Heart left ventricle (tissue), 13 donors: Measurements from ENCODE around the gene SLC38A5.

Experiments used
- POLR2A ChIP-seq, 2 donors: fragments of 450-650 bp; IDR thresholded peaks; one replicate each; pipeline ENCODE4 v1.6.1; 2017; ENCODE audit warnings: antibody characterized with exemption in 2 of 2, mild to moderate bottlenecking in 2 of 2, moderate library complexity in 2 of 2
- TF ChIP-seq, protein P1 (sequence below), 12 donors: fragments of 200-600 bp; sonication (generic) in 4 of 12; IDR thresholded peaks; one replicate each; pipeline versions ENCODE4 v1.5.0 to v1.8.0; 2018 to 2022; ENCODE audit warnings: antibody characterized with exemption in 12 of 12, mild to moderate bottlenecking in 5 of 12
- donor health status: ischemic (EF 13 %, LVEDD 7.1; RV severe dilation, severe dysfunction).
- donor health status: DM: no; HTN: yes; CAD: no.
- donor health status: DM: no; HTN: no; CAD: no.
- donor health status: ischemic (EF 25% LVEDD 6.9; RV normal size, moderate dysfunction).
- donor health status: ischemic (EF 25% LVEDD 5.7; RV mildly dilated, moderate dysfunction).
- donor health status: ischemic (EF 35%, LVEDD 5.7; RV mildly dilated, moderate dysfunction).
- donor health status: nonischemic (EF 11% LVEDD 7.7; RV severe dilation, severe dysfunction).
- donor health status: DM: yes; HTN: yes; CAD: no.
- donor health status: PGD.
- donor health status: ischemic (EF 29% LVEDD 5.4; RV normal size, mild dysfunction).
- donor health status: nonischemic (EF 23%, LVEDD 6.1; RV moderate dilation, normal function).

DNA sequence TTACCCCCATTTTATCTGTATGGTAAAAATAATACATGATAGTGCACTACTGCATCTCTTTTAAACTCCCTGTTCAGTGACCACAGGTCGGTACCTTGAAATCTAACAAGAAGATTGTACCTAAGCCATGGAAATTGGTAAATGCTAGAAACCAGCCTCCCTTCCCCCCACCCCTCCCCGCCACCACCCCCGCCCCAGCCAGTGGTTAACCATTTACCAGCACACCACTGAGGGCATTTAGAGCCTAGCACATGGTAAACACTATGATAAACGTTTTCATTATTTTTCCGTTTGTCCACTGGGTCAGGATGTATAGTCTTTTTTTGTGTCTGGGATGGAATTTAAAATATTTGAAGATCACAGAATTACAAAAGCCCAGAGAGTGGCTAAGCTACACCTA is 5.2 kb upstream of the SLC38A5 start:
- TF ChIP-seq, protein P1, sequence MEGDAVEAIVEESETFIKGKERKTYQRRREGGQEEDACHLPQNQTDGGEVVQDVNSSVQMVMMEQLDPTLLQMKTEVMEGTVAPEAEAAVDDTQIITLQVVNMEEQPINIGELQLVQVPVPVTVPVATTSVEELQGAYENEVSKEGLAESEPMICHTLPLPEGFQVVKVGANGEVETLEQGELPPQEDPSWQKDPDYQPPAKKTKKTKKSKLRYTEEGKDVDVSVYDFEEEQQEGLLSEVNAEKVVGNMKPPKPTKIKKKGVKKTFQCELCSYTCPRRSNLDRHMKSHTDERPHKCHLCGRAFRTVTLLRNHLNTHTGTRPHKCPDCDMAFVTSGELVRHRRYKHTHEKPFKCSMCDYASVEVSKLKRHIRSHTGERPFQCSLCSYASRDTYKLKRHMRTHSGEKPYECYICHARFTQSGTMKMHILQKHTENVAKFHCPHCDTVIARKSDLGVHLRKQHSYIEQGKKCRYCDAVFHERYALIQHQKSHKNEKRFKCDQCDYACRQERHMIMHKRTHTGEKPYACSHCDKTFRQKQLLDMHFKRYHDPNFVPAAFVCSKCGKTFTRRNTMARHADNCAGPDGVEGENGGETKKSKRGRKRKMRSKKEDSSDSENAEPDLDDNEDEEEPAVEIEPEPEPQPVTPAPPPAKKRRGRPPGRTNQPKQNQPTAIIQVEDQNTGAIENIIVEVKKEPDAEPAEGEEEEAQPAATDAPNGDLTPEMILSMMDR (IDR thresholded peaks at IDR 0.05) = no peak
- TF ChIP-seq POLR2A (IDR thresholded peaks at IDR 0.05) = no peak
